HG02642 (cell line): Measurements from ENCODE around the gene SULT1E1.
A peak's percentile ranks its signal among the peaks of the same experiment; 100 is the strongest.

Experiments
- ATAC-seq: cut with Tn5 transposase; IDR thresholded peaks from one replicate; pipeline ENCODE4 v1.9.1; 2021; ENCODE audit warnings: mild to moderate bottlenecking; ENCODE audit not compliant: unreplicated experiment, poor library complexity

Gene SULT1E1

GRCh38 chr4:69860052-69860451 is at the start of gene SULT1E1:
Gene SULT1E1, minus strand, starts transcription at chr4:69860145. Its CDS starts 2,501 bp downstream, at chr4:69857644.
- ATAC-seq: no peak

DNA sequence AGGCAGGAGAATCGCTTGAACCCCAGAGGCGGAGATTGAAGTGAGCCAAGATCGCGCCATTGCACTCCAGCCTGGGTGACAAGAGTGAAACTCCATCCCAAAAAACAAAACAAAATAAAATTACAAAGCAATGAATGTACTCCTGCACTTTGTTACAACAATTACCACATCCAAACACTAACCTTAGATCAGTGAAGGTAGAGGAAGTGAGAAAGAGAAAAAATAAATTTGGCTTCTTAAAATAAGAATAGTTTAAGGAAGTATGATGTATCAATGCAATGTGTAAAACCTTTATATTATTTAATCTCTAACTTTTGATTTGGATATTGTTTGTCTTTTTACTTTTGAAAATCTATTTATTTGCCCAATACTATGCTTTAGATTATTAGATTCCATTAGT is 49.2 kb upstream of the SULT1E1 start:
- ATAC-seq: no peak

GRCh38 chr4:69907151-69907550 is 47.2 kb upstream of the SULT1E1 start:
- ATAC-seq: no peak

- ATAC-seq: no peak
Observed at GRCh38 chr4:69896530-69897116, 36.7 kb upstream of the SULT1E1 start.

GRCh38 chr4:69894721-69895120 is 34.8 kb upstream of the SULT1E1 start:
- ATAC-seq: no peak

GRCh38 chr4:69894186-69894585 is 34.2 kb upstream of the SULT1E1 start:
- no peak for ATAC-seq

GRCh38 chr4:69888336-69888735 is 28.4 kb upstream of the SULT1E1 start:
- no peak for ATAC-seq

DNA sequence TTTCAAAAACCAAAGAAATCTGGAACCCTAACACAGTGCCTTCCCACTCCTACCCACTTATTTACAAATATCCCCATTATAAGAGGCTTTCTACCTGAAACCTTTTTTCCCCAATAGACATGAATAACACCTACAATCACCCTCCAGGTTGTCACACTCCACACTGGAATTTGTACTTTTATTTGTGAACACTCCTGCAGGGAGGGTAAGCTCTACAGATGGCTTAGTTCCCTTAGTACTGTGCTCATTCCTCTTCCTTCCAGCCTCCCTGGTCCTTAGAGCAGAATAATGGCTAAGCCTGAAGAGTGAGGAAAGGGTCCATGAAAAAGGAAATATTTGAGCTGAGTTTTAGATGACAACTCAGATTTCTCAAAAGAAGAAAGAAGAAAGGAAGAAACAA is 22.2 kb upstream of the SULT1E1 start:
- no peak for ATAC-seq

DNA sequence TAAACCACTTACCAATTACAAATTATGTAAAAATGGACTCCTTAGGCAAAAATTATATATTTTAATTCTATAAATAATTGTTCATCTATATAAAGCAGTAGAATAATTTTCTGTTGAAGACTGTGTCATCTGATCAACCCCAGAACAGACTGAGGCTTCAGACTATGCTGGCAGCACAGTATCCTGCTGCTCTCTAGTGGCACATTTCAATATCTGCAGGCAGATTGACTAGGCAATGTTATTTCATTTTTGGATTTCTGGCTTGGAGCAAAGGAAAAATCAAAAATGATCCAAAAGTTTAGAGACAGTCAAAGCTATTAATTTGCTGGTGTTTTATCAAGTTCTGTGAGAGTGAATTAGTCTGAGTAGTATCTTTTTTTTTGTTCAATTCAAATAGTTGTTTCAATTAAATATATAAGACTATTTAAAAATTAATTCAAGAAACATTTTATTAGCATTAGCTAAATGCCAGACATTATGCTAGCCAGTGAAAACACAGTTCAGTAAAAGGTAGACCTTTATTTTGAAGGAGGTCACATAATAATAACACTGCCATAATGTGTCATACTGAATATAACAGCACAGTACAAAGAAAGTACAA is 21.3 kb upstream of the SULT1E1 start:
- ATAC-seq: peak; percentile 81

DNA sequence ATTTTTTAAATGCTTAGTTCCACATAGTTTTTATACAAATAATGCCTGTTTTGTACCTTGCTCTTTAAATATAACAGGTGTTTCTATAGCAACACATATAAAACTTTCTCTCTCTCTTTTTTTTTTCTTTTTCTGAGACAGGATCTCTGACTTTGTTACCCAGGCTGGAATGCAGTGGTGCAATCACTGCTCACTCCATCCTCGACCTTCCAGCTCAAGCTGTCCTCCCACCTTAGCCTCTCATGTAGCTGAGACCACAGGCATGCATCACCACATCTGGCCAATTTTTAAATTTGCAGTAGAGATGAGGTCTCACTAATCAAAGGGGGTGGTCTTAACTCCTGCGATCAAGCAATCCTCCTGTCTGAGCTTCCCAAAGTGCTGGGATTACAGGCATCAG is 18.3 kb upstream of the SULT1E1 start:
- no peak for ATAC-seq

- ATAC-seq: no peak
Observed at GRCh38 chr4:69877453-69877852, 17.5 kb upstream of the SULT1E1 start.

DNA sequence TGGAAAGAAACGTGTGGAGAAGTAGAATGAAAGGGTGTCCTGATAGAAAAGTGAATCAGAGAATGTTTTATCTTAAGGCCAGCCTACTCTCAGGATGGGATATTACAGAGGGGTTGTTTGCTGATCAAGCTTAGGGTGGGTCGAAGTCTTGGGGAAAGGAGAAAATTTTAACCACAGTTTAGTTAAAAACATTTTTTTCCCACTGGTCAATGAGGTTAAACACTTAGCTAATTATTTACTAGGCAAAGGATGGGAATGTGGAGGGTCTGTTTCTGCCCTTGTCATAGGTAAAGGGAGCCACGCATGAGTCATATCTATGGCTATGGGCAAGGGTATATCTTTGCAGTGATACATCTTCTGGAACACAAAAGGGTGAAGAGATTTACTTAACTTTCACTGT is 16.1 kb upstream of the SULT1E1 start:
- ATAC-seq: no peak

GRCh38 chr4:69875576-69875975 is 15.6 kb upstream of the SULT1E1 start:
- ATAC-seq: no peak

- no peak for ATAC-seq
Observed at GRCh38 chr4:69874507-69874906, 14.6 kb upstream of the SULT1E1 start.

DNA sequence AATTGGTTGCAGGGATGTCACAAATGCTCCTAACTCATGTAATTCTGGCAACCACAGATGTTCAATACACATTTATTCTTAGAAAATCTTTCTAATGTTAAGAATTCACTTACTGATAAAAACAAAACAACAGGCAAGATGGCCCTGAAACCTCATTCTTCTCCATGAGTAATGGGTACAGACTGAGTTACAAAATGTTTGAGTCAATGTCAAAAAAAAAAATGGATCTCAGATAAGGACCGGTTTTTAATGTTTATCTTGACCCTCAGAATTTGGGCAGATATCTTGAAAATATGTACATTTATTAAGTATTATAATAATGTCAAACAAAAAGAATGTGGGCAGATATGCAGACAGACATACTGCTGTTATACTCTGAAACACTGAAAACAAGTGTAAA is 1.8 kb upstream of the SULT1E1 start:
- no peak for ATAC-seq

- ATAC-seq: no peak
Observed at GRCh38 chr4:69860521-69861298, 765 bp upstream of the SULT1E1 start.

- ATAC-seq: no peak
Observed at GRCh38 chr4:69859140-69859685, 732 bp downstream of the SULT1E1 start.

- ATAC-seq: no peak
Observed at GRCh38 chr4:69858690-69859089, 1.3 kb downstream of the SULT1E1 start.

GRCh38 chr4:69855822-69856221 is 4.1 kb downstream of the SULT1E1 start:
- ATAC-seq: no peak

GRCh38 chr4:69849969-69850368 is 10.0 kb downstream of the SULT1E1 start:
- ATAC-seq: peak; percentile 79

- no peak for ATAC-seq
Observed at GRCh38 chr4:69849297-69849696, 10.6 kb downstream of the SULT1E1 start.
